ENCODE measurements around the gene ST7. TPM values are rescaled to one million over a fixed set of nuclear protein-coding genes. Genes with fewer than 3 reads are reported as not detected.
A peak's percentile ranks its signal among the peaks of the same experiment; 100 is the strongest.

Gene ST7
- total RNA-seq, 4 donors from 2014 or later, result 13.5 to 24.9 (median 18.6) TPM

- no peaks in the 10 kb centered on the region for H3K36me3 ChIP-seq
- H3K27ac ChIP-seq, result no peak overlapping the region
- peaks cover 0 to 35% (median 14%) of the 10 kb centered on the region in 4 donors for H3K4me1 ChIP-seq
- H3K27me3 ChIP-seq, result no peaks in the 10 kb centered on the region
- no peak overlapping the region for H3K4me3 ChIP-seq
- H3K9me3 ChIP-seq, result no peaks in the 10 kb centered on the region
- DNase-seq (ENCODE audit: low spot score in 2 of 2), result no peak
- TF ChIP-seq EP300 (IDR thresholded peaks at IDR 0.05), result no peak
Observed at GRCh38 chr7:117122536-117122935, 169.2 kb downstream of the ST7 start.

- WGBS, 2 donors, result 80 to 83% methylated on average over 2 of the region's 2 CpGs
- no peak for DNase-seq (ENCODE audit: low spot score in 2 of 2)
- TF ChIP-seq POLR2A (IDR thresholded peaks at IDR 0.05) (no peak), EP300 (IDR thresholded peaks at IDR 0.05) (no peak), CTCF (IDR thresholded peaks at IDR 0.05) (no peak)
- Histone ChIP-seq H3K9me3 (no peaks in the 10 kb centered on the region), H3K4me3 (no peak overlapping the region), H3K36me3 (no peaks in the 10 kb centered on the region), H3K27me3 (no peaks in the 10 kb centered on the region), H3K4me1 (peaks cover 0 to 35% (median 14%) of the 10 kb centered on the region in 4 donors), H3K27ac (no peak overlapping the region)
Observed at GRCh38 chr7:117123311-117123926, 170.1 kb downstream of the ST7 start.

GRCh38 chr7:117124591-117125220 is 171.4 kb downstream of the ST7 start:
- 18 to 28% methylated on average over 4 of the region's 4 CpGs for WGBS, 2 donors
- Histone ChIP-seq H3K36me3 (no peaks in the 10 kb centered on the region), H3K4me3 (no peak overlapping the region), H3K4me1 (peaks cover 0 to 35% (median 14%) of the 10 kb centered on the region in 4 donors), H3K27me3 (no peaks in the 10 kb centered on the region), H3K9me3 (no peaks in the 10 kb centered on the region), H3K27ac (peak overlapping the region in 2 of 4 donors; percentile 16 to 19)
- DNase-seq (ENCODE audit: low spot score in 2 of 2), result peak; percentile 63 to 77
- TF ChIP-seq EP300 (IDR thresholded peaks at IDR 0.05) (peak in 1 of 2 donors; percentile 45), POLR2A (IDR thresholded peaks at IDR 0.05) (no peak)

GRCh38 chr7:117126676-117127075 is 173.4 kb downstream of the ST7 start:
- Histone ChIP-seq H3K36me3 (no peaks in the 10 kb centered on the region), H3K9me3 (no peaks in the 10 kb centered on the region), H3K4me3 (no peak overlapping the region), H3K27ac (peak overlapping the region in 1 of 4 donors; percentile 22), H3K4me1 (peaks cover 0 to 35% (median 14%) of the 10 kb centered on the region in 4 donors), H3K27me3 (no peaks in the 10 kb centered on the region)
- TF ChIP-seq CTCF (IDR thresholded peaks at IDR 0.05) (no peak), POLR2A (IDR thresholded peaks at IDR 0.05) (no peak), EP300 (IDR thresholded peaks at IDR 0.05) (no peak)
- no peak for DNase-seq (ENCODE audit: low spot score in 2 of 2)
- WGBS, 2 donors, result 58 to 67% methylated on average over 1 of the region's 1 CpG

- Histone ChIP-seq H3K36me3 (no peaks in the 10 kb centered on the region), H3K27me3 (no peaks in the 10 kb centered on the region), H3K27ac (no peak overlapping the region), H3K9me3 (no peaks in the 10 kb centered on the region), H3K4me3 (no peak overlapping the region), H3K4me1 (peaks cover 0 to 30% (median 13%) of the 10 kb centered on the region in 4 donors)
- TF ChIP-seq EP300 (IDR thresholded peaks at IDR 0.05), result no peak
- TF ChIP-seq CTCF (IDR thresholded peaks at IDR 0.05), result peak; percentile 55 to 75 (median 73)
- TF ChIP-seq POLR2A (IDR thresholded peaks at IDR 0.05), result no peak
- peak; percentile 26 to 61 for DNase-seq (ENCODE audit: low spot score in 2 of 2)
- WGBS, 2 donors, result 28 to 31% methylated on average over 2 of the region's 2 CpGs
Observed at GRCh38 chr7:117127585-117128168, 174.4 kb downstream of the ST7 start.

GRCh38 chr7:117129521-117129955 is 176.2 kb downstream of the ST7 start:
- DNase-seq (ENCODE audit: low spot score in 2 of 2), result no peak
- Histone ChIP-seq H3K9me3 (no peaks in the 10 kb centered on the region), H3K27ac (no peak overlapping the region), H3K4me1 (peaks cover 0 to 19% (median 5%) of the 10 kb centered on the region in 4 donors), H3K36me3 (peaks cover 0 to 5% (median 0%) of the 10 kb centered on the region in 3 donors), H3K27me3 (no peaks in the 10 kb centered on the region), H3K4me3 (no peak overlapping the region)
- TF ChIP-seq EP300 (IDR thresholded peaks at IDR 0.05), result no peak
- no peak for TF ChIP-seq POLR2A (IDR thresholded peaks at IDR 0.05)
- no peak for TF ChIP-seq CTCF (IDR thresholded peaks at IDR 0.05)
- 52 to 55% methylated on average over 5 of the region's 5 CpGs for WGBS, 2 donors

All from tibial nerve (tissue), 4 donors.